A549 (cell line): ENCODE measurements around the gene SLC45A2. TPM values are rescaled to one million over a fixed set of nuclear protein-coding genes. Genes with fewer than 3 reads are reported as not detected.

ENCODE experiments used
- ATAC-seq, 2 experiments: fragments of 200-7000 bp in 1 of 2; fragments of >200 bp in 1 of 2; cut with Nextera tagmentation in 1 of 2; cut with Tn5 transposase in 1 of 2; 3 replicates each; pipeline versions ENCODE4 v1.8.0 to v1.9.1; 2018 to 2020; ENCODE audit warnings: mild to moderate bottlenecking in 1 of 2, moderate library complexity in 1 of 2
- CTCF ChIA-PET: fragments of 300-600 bp; sonication (Branson Sonifier 250); formaldehyde crosslinking; extraction: SDS; loops from one replicate; lab custom pipeline; 2021; ENCODE audit warnings: antibody characterized with exemption, inconsistent platforms; lab: Yijun Ruan, JAX
- POLR2A ChIA-PET: fragments of 350-600 bp; formaldehyde crosslinking; extraction: SDS; loops from one replicate; lab custom pipeline; 2021; ENCODE audit warnings: antibody characterized with exemption, inconsistent platforms; lab: Yijun Ruan, JAX
- DNase-seq, 2 experiments: peaks; one replicate each; pipeline versions ENCODE4 v3.0.0 to v3.0.0-alpha.2; 2011 to 2016; ENCODE audit warnings: low read depth in 1 of 2, low spot score in 1 of 2
- FAIRE-seq: peaks from 2 replicates; lab custom pipeline; 2011; peaks lifted over from hg19 to GRCh38; lab: Jason Lieb, UNC
- H3K27ac ChIP-seq, 2 experiments: fragments of >200 bp; sonication (Bioruptor Twin); formaldehyde crosslinking; 3 replicates each; pipeline ENCODE4 v1.5.1; 2016 to 2017
- H3K4me1 ChIP-seq: fragments of >200 bp; sonication (Bioruptor Twin); formaldehyde crosslinking; 3 replicates; pipeline ENCODE4 v1.6.1; 2016
- H3K4me2 ChIP-seq: fragments of >200 bp; sonication (Bioruptor Twin); formaldehyde crosslinking; 3 replicates; pipeline ENCODE4 v1.6.1; 2016
- H3K4me3 ChIP-seq: fragments of >200 bp; sonication (Bioruptor Twin); formaldehyde crosslinking; 3 replicates; pipeline ENCODE4 v1.5.1; 2016
- H3K9me3 ChIP-seq: fragments of >200 bp; sonication (Bioruptor Twin); formaldehyde crosslinking; 3 replicates; pipeline ENCODE4 v1.6.1; 2016
- BHLHE40 ChIP-seq: IDR thresholded peaks from 2 replicates; pipeline ENCODE4 v1.6.1; 2012; ENCODE audit warnings: low read depth, low read length, inconsistent platforms
- CBX8 ChIP-seq: fragments of 200-600 bp; sonication (generic); IDR thresholded peaks from 2 replicates; pipeline ENCODE4 v1.6.1; 2016
- CHD2 ChIP-seq: fragments of 150-350 bp; IDR thresholded peaks from 2 replicates; pipeline ENCODE4 v1.6.1; 2014; ENCODE audit warnings: low read length; ENCODE audit not compliant: partially characterized antibody
- HEYL ChIP-seq: fragments of 250-450 bp; sonication (Bioruptor Pico); IDR thresholded peaks from 2 replicates; pipeline ENCODE4 v1.8.0; 2021; ENCODE audit warnings: mild to moderate bottlenecking, moderate library complexity
- HMGXB4 ChIP-seq: fragments of 250-450 bp; sonication (Bioruptor Pico); IDR thresholded peaks from 2 replicates; pipeline ENCODE4 v1.5.0; 2021; ENCODE audit warnings: mild to moderate bottlenecking, moderate library complexity, borderline replicate concordance
- HOXB5 ChIP-seq: fragments of 250-450 bp; sonication (Bioruptor Pico); IDR thresholded peaks from 2 replicates; pipeline ENCODE4 v1.5.0; 2020; ENCODE audit warnings: mild to moderate bottlenecking, moderate library complexity
- KDM1A ChIP-seq: fragments of 200-600 bp; sonication (generic); IDR thresholded peaks from 2 replicates; pipeline ENCODE4 v1.6.1; 2016; ENCODE audit warnings: low read depth, mild to moderate bottlenecking
- MAFK ChIP-seq: fragments of 450-650 bp; IDR thresholded peaks from 2 replicates; pipeline ENCODE4 v1.6.1; 2014; ENCODE audit not compliant: partially characterized antibody
- MAX ChIP-seq: IDR thresholded peaks from 2 replicates; pipeline ENCODE4 v1.6.1; 2012
- MYC ChIP-seq: IDR thresholded peaks from 2 replicates; pipeline ENCODE4 v1.6.1; 2012; ENCODE audit warnings: mild to moderate bottlenecking, inconsistent platforms, low read length, improper control_type of control experiment, borderline replicate concordance
- NFE2L2 ChIP-seq: fragments of 150-350 bp; conservative IDR thresholded peaks from 2 replicates; pipeline ENCODE4 v1.6.1; 2014; ENCODE audit warnings: low read length
- NPAS2 ChIP-seq: fragments of 250-450 bp; sonication (Bioruptor Pico); IDR thresholded peaks from 2 replicates; pipeline ENCODE4 v1.8.0; 2022; ENCODE audit warnings: mild to moderate bottlenecking, moderate library complexity, borderline replicate concordance
- PHF8 ChIP-seq: fragments of 200-600 bp; sonication (generic); IDR thresholded peaks from 2 replicates; pipeline ENCODE4 v1.6.1; 2016; ENCODE audit warnings: low read depth, mild to moderate bottlenecking, antibody characterized with exemption, moderate library complexity, borderline replicate concordance
- RNF2 ChIP-seq: fragments of 200-600 bp; sonication (generic); IDR thresholded peaks from 2 replicates; pipeline ENCODE4 v1.6.1; 2016; ENCODE audit warnings: low read depth, mild to moderate bottlenecking, antibody characterized with exemption, moderate library complexity, borderline replicate concordance
- SMC3 ChIP-seq: fragments of >200 bp; sonication (Bioruptor Twin); formaldehyde crosslinking; IDR thresholded peaks from 3 replicates; pipeline ENCODE4 v1.6.1; 2018; ENCODE audit warnings: inconsistent platforms
- SREBF2 ChIP-seq: fragments of 450-650 bp; IDR thresholded peaks from 2 replicates; pipeline ENCODE4 v1.6.1; 2014; ENCODE audit warnings: mild to moderate bottlenecking, moderate library complexity
- TFCP2L1 ChIP-seq: fragments of 250-450 bp; sonication (Bioruptor Pico); IDR thresholded peaks from 2 replicates; pipeline ENCODE4 v1.5.0; 2021; ENCODE audit warnings: mild to moderate bottlenecking
- ZSCAN20 ChIP-seq: fragments of 250-450 bp; sonication (Bioruptor Pico); IDR thresholded peaks from 2 replicates; pipeline ENCODE4 v1.8.0; 2022; ENCODE audit warnings: mild to moderate bottlenecking, moderate library complexity
- WGBS: methylation state at CpG from one replicate; pipeline ENCODE4 v1.1.6; 2017; ENCODE audit errors: missing lambda C conversion rate; 5-methylcytosine and 5-hydroxymethylcytosine counted together
- polyA plus RNA-seq, 4 experiments: library from polyadenylated mRNA; depleted of rRNA in 3 of 4; stranded (reverse); fragments of >200 nt; fragmentation: RNase III in 1 of 4; extraction: RNeasy Plus Mini Kit Qiagen cat#74134 plus additional on column Dnase treatment in 1 of 4; gene quantifications; 2 replicates in 3 of 4; 3 replicates in 1 of 4; pipeline ENCODE4 v1.2.3, GENCODE V29; 2011 to 2017

SLC45A2 gene
- polyA plus RNA-seq, 2 of the 4 experiments (the other 2 are of a cell fraction) = not detected

- ATAC-seq (no peak), DNase-seq (no peak), FAIRE-seq (no peak)
- H3K4me1 ChIP-seq = peaks cover 15% of the 10 kb centered on the region; the same call in 2 of the 3 replicates
- no peak overlapping the region for H3K27ac ChIP-seq
- no peak overlapping the region for H3K4me3 ChIP-seq
- 86% methylated on average over 4 of the region's 4 CpGs for WGBS
- POLR2A ChIA-PET = no interaction called here
- no peaks in the 10 kb centered on the region for H3K9me3 ChIP-seq
- TF ChIP-seq MAX (no peak), TFCP2L1 (CRISPR knock-in tag) (no peak), PHF8 (no peak), NPAS2 (no peak), CHD2 (no peak), CBX8 (no peak), HMGXB4 (CRISPR knock-in tag) (no peak), KDM1A (no peak), MYC (no peak), ZSCAN20 (CRISPR knock-in tag) (no peak)
- TF ChIP-seq, all 56 proteins: peak for 0
- H3K4me2 ChIP-seq = no peak overlapping the region
- CTCF ChIA-PET = interaction anchor here (2.0 kb wide), 1 partner anchor 35 kb away, joined by 4 read pairs; no protein-coding TSS in a partner anchor
Measured at GRCh38 chr5:34005211-34005610, 20.7 kb upstream of the SLC45A2 start.

GRCh38 chr5:34003941-34004340, 19.4 kb upstream of the SLC45A2 start:
- CTCF ChIA-PET = no interaction called here
- Histone ChIP-seq H3K4me2 (no peak overlapping the region), H3K4me1 (peaks cover 9% of the 10 kb centered on the region; the same call in 2 of the 3 replicates), H3K9me3 (no peaks in the 10 kb centered on the region), H3K4me3 (no peak overlapping the region), H3K27ac (no peak overlapping the region)
- WGBS = 78% methylated on average over 4 of the region's 4 CpGs
- no peak for DNase-seq
- POLR2A ChIA-PET = no interaction called here
- FAIRE-seq = no peak
- TF ChIP-seq HEYL (CRISPR knock-in tag) (no peak), MAFK (no peak)
- no peak for ATAC-seq

GRCh38 chr5:34002629-34003328, 18.3 kb upstream of the SLC45A2 start:
- no peak for FAIRE-seq
- CTCF ChIA-PET = no interaction called here

More at GRCh38 chr5:34002629-34003328, 18.3 kb upstream of the SLC45A2 start:
- Histone ChIP-seq H3K9me3 (no peaks in the 10 kb centered on the region), H3K27ac (no peak overlapping the region), H3K4me3 (no peak overlapping the region), H3K4me2 (no peak overlapping the region), H3K4me1 (0 out of 3 replicates have a peak, but pooled peaks cover 5% of the 10 kb centered on the region)
- POLR2A ChIA-PET = no interaction called here
- TF ChIP-seq NPAS2 = no peak
- TF ChIP-seq HMGXB4 (CRISPR knock-in tag) = no peak
- TF ChIP-seq SMC3 = no peak
- no peak for TF ChIP-seq TFCP2L1 (CRISPR knock-in tag)
- TF ChIP-seq NFE2L2 = no peak
- TF ChIP-seq HOXB5 (CRISPR knock-in tag) = no peak
- TF ChIP-seq HEYL (CRISPR knock-in tag) = no peak
- no peak for TF ChIP-seq BHLHE40
- no peak for TF ChIP-seq MYC
- no peak for TF ChIP-seq RNF2
- no peak for TF ChIP-seq SREBF2
- no peak for ATAC-seq
- DNase-seq = no peak
- WGBS = 96% methylated on average over 10 of the region's 10 CpGs
